ENCODE data around the gene BSG.
A peak's percentile ranks its signal among the peaks of the same experiment; 100 is the strongest.

The BSG gene

DNA sequence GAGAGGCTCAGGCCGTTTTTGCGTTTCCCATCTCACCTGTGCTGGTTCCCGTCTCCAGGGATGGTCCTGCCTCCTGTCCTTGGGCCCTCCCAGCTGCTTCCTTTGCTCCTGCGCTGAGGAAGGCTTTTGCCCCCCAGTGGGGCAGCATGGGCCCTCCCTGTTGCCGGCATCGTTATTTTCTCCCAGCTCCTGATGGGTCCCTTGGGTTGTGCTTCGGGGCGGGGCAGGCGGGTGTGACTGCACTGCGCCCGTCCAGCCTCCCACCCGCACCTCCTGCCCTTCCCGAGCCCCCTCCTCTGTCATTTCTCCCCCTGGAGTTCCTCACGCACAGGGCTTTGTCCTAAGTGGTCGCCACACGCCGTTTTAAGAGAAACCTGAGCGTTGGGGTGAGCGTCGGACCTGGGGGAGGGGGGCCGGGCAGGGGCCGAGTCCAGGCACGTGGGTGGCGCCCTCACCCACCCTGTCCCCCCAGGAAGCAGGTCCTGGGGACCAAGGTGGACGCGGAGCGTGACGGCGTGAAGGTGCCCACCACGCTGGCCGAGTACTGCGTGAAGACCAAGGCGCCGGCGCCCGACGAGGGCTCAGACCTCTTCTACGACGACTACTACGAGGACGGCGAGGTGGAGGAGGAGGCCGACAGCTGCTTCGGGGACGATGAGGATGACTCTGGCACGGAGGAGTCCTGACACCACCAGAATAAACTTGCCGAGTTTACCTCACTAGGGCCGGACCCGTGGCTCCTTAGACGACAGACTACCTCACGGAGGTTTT is 31.3 kb upstream of the BSG start:
- DNase-seq: no peak

DNA sequence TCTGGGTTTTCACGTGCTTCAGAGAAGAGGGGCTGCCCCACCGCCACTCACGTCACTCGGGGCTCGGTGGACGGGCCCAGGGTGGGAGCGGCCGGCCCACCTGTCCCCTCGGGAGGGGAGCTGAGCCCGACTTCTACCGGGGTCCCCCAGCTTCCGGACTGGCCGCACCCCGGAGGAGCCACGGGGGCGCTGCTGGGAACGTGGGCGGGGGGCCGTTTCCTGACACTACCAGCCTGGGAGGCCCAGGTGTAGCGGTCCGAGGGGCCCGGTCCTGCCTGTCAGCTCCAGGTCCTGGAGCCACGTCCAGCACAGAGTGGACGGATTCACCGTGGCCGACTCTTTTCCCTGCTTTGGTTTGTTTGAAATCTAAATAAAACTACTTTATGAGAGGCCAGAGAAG is 30.7 kb upstream of the BSG start:
- no peak for DNase-seq

DNA sequence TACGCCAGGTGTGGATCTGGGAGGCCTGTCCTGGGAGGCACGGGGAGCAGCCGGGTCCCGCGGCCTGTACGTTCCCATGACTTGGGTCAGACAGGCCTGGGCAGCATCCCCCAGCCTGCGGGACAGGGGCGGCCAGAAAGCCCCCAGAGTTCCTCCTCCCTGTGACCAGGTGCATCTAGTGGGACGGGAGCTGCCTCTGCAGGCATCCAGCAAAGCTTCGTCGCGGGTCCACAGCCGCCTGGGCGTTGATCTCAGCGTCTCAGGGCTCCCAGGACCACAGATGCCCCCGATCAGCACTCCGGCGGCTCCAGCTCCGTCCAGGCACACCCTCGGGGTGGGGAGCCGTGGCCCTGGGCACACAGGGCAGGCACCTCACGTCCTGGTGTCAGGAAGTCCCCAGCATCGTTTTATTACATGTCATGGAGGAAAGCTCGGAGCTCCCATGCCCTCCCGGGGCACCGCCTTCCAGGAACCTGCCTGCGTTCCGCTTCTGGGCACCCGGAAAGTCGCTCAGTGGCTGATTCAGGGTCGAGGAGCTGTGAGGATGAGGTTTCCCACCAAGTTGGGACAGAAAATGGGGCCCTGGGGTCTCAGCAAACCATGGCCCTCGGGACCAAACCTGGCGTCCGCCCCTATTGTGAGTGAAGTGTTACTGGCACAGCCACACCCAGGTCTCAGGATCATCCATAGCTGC is 30.1 kb upstream of the BSG start:
- no peak for DNase-seq

DNA sequence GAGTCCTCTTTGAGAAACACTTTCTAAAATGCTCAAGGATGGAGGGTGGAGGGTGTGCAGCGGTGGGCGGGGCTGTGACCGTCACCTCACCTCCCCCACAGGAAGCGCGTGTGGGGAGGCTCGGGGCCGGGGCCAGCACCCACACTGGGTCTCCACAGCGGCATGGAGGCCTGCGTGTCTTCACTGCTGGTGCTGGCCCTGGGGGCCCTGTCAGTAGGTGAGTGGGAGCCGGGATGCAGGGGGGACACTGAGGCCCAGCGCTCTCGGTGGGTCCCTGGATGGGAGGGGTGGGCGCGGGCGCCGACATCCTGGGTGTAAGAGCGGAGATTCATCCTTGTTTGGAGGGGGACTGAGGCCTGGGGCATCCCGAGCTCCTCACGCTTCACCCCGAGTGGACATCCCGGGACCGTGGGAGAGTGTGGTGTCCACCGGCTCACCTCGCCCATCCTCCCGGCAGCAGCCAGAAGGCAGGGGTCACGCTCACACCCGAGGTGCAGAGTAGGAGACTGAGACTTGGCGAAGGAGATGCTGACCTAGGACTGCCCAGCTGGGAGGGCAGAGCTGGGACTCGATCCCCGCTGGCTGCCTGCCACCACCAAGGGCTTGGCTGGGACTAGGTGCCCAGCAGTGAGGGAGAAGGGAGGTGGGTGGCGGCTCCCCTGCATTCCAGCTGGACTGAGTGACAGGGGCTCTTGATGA is 28.3 kb upstream of the BSG start, which contains the start of gene GZMM:
TSS of gene GZMM (plus strand) at position 144 of the 699 bp plus-strand sequence. CDS start at position 163, 19 bp downstream.
- peak; percentile 72 for DNase-seq

DNA sequence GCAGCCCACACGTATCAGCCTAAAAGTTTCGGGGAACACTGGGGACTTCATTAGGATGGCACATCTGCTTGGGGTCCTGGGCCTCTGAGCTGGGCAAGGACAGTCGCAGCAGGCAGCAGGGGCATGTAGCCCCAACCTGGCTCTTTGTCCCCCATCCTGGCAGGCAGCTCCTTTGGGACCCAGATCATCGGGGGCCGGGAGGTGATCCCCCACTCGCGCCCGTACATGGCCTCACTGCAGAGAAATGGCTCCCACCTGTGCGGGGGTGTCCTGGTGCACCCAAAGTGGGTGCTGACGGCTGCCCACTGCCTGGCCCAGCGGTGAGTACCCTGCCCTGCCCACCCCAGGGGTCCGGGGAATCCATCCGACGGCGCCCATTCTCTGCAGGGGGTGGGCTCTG is 25.3 kb upstream of the BSG start:
- DNase-seq: no peak

DNA sequence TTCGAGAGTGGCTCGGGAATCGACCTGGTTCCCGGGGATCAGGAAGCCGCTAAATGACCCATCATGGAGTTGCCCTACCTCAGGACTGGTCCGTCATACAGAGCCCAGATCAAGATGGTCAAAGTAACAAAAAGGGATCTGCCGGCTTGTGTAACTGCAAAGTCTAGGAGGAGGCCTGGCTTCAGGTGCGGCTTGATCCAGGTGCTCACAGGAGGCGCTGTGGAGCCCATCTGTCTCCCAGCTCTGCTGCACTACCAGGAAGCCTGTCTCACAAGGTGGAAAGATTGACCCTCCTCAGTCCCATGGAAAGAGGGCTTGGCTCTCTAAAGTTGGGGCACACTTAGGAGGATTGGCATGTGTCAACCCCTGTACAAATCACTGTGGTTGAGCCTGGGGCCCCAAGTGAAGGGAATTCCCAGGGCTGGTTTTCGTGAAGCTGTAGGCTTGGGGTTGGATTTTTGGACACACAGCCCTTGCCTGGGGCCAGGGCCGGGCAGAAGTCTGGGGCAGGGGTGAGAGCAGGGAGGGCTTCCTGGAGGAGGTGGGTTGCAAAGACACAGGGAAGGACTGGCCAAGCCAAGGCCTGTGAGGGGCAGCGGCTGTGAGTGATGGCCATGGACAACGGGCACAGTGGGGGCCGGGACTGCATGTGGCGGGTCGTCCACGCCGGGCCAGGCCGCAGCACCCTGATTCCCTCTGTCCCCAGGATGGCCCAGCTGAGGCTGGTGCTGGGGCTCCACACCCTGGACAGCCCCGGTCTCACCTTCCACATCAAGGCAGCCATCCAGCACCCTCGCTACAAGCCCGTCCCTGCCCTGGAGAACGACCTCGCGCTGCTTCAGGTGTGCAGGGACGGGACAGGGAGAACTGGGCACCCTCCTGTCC is 24.3 kb upstream of the BSG start:
- DNase-seq: no peak

DNA sequence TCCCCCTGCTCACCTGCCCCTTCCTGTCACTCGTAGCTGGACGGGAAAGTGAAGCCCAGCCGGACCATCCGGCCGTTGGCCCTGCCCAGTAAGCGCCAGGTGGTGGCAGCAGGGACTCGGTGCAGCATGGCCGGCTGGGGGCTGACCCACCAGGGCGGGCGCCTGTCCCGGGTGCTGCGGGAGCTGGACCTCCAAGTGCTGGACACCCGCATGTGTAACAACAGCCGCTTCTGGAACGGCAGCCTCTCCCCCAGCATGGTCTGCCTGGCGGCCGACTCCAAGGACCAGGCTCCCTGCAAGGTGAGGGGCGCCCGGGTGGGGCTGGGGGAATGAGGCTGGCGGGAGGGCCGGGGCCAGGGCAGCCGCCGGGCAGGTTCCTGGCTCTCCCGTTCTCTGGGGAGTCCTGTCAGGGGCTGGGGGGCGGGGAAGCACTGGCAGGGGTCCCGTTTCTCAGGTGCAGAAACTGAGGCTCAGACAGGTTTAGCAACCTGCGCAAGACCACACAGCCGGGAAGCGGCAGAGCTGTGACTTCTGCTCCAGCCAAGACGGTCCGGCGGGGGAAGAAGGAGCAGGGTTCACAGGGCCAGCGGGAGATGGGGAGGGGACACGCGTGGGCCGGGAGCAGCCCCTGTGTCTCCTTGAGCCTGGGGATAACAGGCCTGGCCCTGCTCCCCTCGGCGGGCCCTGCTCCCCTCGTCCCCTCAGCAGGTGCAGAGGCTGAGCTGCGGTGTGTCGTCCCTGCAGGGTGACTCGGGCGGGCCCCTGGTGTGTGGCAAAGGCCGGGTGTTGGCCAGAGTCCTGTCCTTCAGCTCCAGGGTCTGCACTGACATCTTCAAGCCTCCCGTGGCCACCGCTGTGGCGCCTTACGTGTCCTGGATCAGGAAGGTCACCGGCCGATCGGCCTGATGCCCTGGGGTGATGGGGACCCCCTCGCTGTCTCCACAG is 23.2 kb upstream of the BSG start:
- DNase-seq: no peak

DNA sequence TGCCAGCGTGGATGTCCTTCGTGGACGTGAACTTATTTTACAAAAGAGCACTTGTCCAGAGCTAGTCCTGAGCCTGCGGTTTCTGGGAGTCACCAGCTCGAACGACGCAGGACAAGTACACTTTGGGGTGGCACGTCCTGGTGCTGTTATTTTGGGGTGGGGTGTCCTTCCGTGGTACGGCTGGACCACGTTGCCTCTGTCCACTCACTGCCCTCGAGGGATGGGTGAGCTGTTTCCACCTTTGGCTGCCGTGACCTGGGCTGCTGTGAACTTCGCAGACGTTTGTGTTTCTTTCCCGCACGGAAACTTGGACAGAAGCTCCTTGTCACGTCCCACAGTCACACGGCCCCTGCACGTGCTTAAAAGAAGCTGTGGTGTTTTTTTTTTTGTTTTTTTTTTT is 17.6 kb upstream of the BSG start:
- no peak for DNase-seq

DNA sequence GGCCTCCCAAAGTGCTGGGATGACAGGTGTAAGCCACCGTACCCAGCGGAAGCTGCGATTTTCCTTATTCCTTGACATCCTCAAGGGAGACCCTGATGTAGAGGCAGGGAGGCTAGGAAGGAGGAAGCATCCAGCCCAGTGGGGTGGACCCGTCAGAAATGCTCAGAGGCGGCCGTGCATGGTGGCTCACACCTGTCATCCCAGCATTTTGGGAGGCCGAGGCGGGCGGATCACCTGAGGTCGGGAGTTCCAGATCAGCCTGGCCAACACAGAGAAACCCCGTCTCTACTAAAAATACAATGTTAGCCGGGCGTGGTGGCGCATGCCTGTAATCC is 17.0 kb upstream of the BSG start:
- no peak for DNase-seq

DNA sequence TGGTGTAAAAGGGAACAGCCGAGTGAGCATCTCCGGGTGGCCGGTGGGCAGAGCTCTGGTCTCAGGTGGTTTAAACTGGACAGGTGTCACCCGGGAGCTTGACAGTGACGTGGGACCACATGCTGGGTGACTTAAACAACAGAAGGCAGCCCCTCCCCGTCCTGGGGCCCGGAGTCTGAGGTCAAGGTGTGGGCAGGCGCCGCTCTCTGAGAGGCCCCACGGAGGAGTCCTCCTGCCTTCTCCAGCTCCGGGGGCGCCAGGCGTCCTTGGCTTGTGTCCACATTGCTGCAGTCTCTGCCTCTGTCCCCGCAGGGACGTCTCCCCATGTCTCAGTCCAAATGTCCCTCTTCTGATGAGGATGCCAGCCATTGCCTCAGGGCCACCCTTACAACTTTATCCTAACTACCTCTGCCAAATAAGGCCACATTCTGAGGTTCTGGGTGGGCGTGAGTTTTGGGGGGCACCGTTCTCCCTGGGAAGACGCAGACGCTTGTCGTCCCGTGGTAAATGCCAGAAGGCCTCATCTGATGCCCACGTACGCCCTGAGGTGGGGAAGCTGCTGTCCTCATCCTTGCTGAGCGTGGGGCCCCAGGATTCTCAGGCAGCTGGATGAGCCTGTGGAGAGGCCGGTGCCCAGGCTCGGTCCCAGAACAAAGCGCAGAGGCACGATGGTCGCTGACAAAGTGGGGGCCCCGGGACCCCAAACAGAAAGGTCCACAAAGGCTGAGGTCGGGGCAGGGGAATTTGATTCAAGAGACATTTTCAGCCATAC is 15.6 kb upstream of the BSG start:
- DNase-seq: no peak

DNA sequence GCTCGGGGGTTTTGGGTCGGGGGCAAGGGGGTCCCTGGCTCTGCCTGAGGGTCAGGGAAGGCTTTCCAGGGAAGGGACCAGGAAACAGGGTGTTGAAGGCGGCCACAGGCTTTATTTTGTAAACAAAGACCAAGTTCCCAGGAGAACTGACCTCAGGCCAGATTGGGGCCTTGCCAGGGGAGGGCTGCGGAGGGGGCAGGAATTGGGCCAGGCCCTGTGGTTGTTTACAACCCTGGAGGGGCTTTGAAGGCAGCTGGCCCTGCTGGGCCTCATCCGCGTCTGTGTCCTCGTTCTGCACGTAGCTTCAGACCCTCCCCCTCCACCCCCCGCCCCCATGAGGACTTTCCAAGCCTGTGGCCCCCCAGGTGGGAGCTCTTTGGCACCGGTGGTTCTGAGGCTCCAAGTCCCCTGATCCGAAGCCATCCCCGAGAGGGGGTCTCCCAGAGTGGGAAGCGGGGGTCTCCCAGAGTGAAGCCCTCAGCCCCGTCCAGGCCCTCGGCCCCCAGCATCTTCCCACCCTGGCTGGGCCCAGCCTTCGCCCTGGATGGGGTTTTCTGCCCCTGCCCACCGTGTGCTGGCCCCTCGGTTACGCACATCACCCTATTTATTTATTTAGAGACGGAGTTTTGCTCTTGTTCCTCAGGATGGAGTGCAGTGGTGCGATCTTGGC is 13.5 kb upstream of the BSG start:
- DNase-seq: no peak

DNA sequence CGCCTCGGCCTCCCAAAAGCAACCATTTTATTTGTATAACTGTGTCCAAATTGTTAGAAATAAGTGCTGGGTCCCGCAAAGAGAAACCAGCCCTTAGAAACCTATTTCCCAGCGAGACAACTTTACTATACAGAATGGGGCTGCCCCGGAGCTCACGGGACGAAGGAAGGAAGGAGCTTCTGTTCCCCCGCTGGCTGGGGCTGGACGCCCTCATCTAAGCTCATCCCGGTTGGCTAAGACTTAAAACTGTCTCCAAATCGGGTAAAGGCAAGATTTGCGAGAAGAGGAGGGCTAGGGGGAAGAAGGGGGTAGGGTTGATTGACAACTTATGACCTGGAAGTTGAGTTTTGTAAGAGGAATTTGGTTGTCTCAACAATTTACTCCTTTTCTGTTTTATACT is 12.3 kb upstream of the BSG start:
- DNase-seq: no peak

DNA sequence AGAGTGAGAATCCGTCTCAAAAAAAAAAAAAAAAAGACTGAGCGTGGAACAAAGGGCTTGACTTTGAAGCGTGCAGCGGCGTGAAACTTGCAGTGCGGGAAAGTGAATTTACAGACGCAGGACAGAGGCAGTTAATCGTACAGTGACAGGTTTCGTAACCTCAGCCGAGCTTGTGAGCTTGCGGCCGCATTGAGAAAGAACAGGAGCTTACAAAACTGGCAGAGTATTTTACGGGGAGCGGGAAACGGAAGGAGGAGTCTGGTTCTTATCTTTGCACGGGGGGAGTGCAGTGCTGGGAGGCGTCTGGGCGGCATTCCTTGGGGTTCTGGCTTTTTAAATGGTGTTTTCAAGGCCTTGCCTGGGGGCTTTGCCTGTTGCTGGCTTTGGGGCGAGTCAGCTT is 6.0 kb upstream of the BSG start:
- no peak for DNase-seq

DNA sequence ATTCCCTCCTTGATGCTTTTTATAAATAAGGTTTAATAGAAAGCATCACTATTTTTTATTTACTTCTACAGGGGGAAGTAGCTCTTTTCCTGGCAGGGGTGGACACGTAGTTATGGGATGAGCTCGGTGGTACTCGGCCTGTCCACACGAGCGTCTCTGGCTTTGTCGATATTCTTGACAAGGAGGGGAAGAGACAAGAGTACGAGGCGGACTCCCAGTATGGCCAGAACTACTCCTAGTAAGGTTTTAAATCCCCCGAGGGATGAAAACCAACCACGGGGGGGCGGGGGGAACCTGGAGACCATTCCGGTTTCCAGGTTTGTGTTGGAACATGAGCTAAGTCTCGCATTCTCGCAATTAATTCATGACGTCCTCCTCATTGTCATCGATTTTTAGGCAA is 5.6 kb upstream of the BSG start:
- DNase-seq: no peak

DNA sequence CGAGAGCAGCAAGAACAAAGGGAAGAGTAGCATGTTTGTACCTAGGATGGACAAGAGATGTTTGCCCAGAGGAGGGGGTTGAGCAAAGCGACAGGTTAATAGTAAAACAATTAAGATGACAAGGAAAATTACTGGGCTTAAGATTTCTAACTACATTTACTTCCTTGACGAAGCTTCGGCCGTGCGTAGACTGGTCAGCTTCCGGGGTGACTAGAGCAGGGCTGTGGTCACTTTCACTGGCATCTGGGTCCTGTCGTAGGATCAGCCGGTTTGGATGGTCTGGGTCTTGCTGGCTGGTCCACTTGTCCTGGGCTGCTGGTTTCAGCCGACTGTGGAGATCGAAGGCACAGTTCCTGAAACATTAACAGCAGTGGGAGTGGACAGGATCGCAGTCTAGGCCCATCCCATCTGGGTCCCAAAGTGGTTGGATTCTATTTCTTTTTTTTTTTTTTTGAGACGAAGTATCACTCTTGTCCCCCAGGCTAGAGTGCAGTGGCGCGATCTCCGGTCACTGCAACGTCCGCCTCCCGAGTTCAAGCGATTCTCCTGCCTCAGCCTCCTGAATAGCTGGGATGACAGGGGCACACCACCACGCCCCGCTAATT is 5.0 kb upstream of the BSG start:
- no peak for DNase-seq

DNA sequence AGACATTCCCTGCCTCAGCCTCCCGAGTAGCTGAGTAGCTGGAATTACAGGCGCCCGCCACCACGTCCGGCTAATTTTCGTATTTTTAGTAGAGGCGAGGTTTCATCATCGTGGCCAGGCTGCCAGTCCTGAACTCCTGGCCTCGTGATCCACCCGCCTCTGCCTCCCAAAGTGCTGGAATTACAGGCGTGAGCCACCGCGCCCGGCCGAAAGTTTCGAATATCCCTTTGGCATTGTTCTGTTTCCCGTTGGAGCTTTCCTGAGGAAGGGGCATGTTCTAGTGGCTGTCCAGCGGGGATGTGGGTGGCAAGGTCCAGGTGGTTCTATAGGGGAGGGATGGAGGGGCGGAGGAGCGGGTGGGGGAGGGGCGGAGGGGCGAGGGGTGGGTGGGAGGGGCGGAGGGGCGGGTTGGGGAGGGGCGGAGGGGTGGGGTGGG is 2.1 kb upstream of the BSG start:
- no peak for DNase-seq

DNA sequence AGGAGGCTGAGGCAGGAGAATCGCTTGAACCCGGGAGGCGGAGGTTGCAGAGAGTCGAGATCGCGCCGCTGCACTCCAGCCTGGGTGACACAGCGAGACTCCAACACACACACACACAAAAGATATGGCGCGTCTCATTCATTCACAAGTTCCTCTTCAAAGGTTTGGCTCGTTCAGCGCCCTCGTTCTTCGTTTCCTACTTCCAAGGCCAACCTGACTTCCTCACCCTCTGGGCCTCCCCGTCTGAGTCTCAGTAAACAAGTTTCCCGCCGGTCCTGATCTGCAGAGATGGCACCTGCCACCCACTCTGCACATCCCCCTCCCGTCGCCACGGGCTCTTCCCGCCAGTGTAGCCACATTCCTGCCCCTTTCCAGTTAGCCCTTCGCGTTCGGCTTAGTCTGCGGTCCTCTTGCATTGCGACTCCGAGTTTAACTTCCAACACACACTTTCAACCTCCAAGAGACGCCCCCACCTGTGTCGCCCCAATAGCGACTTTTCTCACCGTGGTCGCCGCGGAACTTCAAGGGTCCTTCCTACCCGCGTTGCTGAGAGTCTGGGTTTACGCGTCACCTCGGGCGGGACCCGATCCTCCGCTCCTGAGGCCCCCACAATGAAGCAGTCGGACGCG is 1.3 kb upstream of the BSG start:
- no peak for DNase-seq

DNA sequence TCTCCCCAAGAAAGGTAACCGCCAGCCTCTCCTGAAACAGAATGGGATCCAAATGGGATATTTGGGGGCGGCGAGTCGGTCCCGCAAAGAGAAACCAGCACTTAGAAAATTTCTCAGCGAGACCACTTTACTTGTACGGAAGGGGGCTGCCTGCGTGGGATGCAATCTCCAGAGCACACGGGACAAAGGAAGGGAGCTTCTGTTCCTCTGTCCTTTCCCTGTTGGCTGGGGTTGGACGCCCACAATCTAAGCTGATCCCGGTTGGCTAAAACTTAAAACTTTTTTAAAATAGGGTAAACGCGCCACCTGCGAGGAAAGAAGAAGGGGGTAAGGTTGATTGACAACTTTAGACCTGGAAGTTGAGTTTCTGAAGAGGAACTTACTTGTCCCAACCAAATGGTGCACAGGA is 826 bp upstream of the BSG start:
- DNase-seq: no peak

DNA sequence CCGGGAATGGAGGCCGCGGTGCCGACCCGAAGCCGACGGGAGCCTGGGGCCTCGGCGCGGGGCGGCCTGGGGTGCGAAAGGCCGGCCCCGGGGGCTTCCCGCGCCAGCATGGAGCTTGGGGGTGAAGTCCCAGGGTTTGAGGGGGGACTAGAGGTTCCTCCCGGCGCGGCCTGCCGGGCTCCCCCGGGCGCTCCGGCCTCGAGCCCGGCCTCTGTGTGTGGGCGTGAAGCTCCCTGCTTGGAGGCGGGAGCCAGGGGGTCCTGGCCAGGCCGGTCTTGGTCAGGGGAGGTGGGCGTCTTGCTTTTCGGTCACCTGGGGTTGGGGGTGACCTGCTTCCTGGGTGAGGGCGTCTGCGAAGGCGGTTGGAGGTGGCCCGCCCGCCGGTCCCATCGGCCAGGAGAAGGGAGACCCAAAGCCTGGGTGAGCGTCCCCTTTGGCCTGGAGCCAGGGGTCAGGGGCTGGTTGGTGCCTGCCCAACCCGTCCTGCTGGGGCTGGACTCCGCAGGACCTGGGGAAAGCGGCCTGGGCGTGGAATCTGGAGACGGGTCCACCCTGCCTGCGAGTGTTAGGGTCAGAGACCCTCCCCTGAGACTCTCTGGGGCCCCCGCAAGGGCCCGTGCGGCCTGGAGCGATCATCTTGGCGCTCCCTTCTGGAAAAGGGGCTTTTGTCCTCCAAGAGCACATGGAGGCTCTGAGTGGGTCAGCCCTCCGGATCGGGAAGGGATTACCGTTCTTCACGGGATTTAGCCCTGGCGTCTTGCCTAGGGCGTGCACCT is 535 bp downstream of the BSG start:
- no peak for DNase-seq

All from stimulated activated CD4-positive, alpha-beta T cell treated with anti-CD3 and anti-CD28 coated beads, Interleukin-4, amount 100 ng/mL, for 1 hour (primary cell).